GM12872 (cell line): ENCODE data around the gene SLC35D3.

Experiments used
- CTCF ChIP-seq: IDR thresholded peaks from 3 replicates; pipeline ENCODE4 v1.5.1; 2011; ENCODE audit warnings: low read depth, mild to moderate bottlenecking, low read length, moderate library complexity; ENCODE audit not compliant: insufficient read depth

The SLC35D3 gene

GRCh38 chr6:136971609-136972008 is 49.5 kb downstream of the SLC35D3 start:
- TF ChIP-seq CTCF: no peak
